Adrenal gland (tissue), 12 donors: ENCODE results near the gene WFS1. TPM values are rescaled to one million over a fixed set of nuclear protein-coding genes. Genes with fewer than 3 reads are reported as not detected.

Experiments used
- DNase-seq, 7 donors: peaks; one replicate each; pipeline ENCODE4 v3.0.0-alpha.2; 2019 to 2020
- H3K27ac ChIP-seq, 5 donors: fragments of 200-600 bp; sonication (generic) in 4 of 5; 1 replicate in 3 of 5; 2 replicates in 2 of 5; pipeline versions ENCODE4 v1.5.1 to v1.8.0; 2016 to 2020; ENCODE audit warnings: mild to moderate bottlenecking in 1 of 5
- H3K27me3 ChIP-seq: fragments of 200-600 bp; 2 replicates; pipeline ENCODE4 v1.8.0; 2021
- H3K36me3 ChIP-seq, 2 donors: fragments of 200-600 bp; replicated peaks in 1 of 2; 1 replicate in 1 of 2; 2 replicates in 1 of 2; pipeline versions ENCODE4 v1.5.1 to v1.8.0; 2018 to 2022
- H3K4me1 ChIP-seq, 2 donors: fragments of 200-600 bp; replicated peaks in 1 of 2; 1 replicate in 1 of 2; 2 replicates in 1 of 2; pipeline versions ENCODE4 v1.5.1 to v1.8.0; 2018 to 2021
- H3K4me3 ChIP-seq, 4 donors: fragments of 200-600 bp; sonication (generic) in 3 of 4; one replicate each; pipeline ENCODE4 v1.5.1; 2016 to 2018
- H3K9me3 ChIP-seq, 3 donors: fragments of 200-600 bp; sonication (generic) in 1 of 3; replicated peaks in 1 of 3; 1 replicate in 2 of 3; 2 replicates in 1 of 3; pipeline versions ENCODE4 v1.5.1 to v1.8.0; 2016 to 2021
- CTCF ChIP-seq, 6 experiments: fragments of 450-650 bp in 4 of 6; fragments of 200-600 bp in 2 of 6; sonication (generic) in 1 of 6; IDR thresholded peaks; 1 replicate in 5 of 6; 2 replicates in 1 of 6; pipeline versions ENCODE4 v1.5.1 to v1.8.0; 2016 to 2021; ENCODE audit warnings: antibody characterized with exemption in 6 of 6, mild to moderate bottlenecking in 2 of 6, moderate library complexity in 1 of 6
- POLR2A ChIP-seq, 2 donors: fragments of 450-650 bp; IDR thresholded peaks; one replicate each; pipeline ENCODE4 v1.6.1; 2017; ENCODE audit warnings: antibody characterized with exemption in 2 of 2, mild to moderate bottlenecking in 2 of 2, moderate library complexity in 1 of 2
- WGBS, 4 donors: extraction: QIAGEN DNeasy Blood & Tissue Kit in 2 of 4; methylation state at CpG; one replicate each; pipeline versions ENCODE4 v1.1.5 to v1.1.7; 2013 to 2017; 5-methylcytosine and 5-hydroxymethylcytosine counted together
- intact Hi-C, 2 donors: fragments of 100-400 bp; cut with DNase I; formaldehyde crosslinking; loops; one replicate each; pipeline versions ENCODE4 v1.14.1 to v1.15.0; 2022 to 2023
- polyA plus RNA-seq, 3 donors: library from polyadenylated mRNA; stranded (reverse); fragments of 200-250 nt in 2 of 3; fragments of 350-450 nt in 1 of 3; fragmentation: Illumina TruSeq in 1 of 3; extraction: RNeasy Lipid Tissue Mini Kit (QIAGEN cat#74804) in 1 of 3; gene quantifications; one replicate each; pipeline ENCODE4 v1.2.3, GENCODE V29; 2013 to 2014
- total RNA-seq, 9 donors: library from RNA; depleted of rRNA in 4 of 9; stranded (reverse); fragments of >200 nt in 4 of 9; fragments of 120-200 nt in 1 of 9; fragmentation: NEBNext Ultra II Directional in 1 of 9; extraction: Animal tissue kit (Norgen Biotek cat#: 25700) in 1 of 9; gene quantifications; one replicate each; pipeline versions ENCODE4 v1.1.0 to v1.2.4, GENCODE V29; 2013 to 2023
- donor health status: healthy with polysubstance abuse.
- donor health status: Bipolar disorder and iron deficiency.
- donor health status: DM: yes; HTN: yes; CAD: no.
- donor health status: DM: no; HTN: no; CAD: no.
- donor health status: DM: no; HTN: no; CAD: no.
- donor health status: DM: yes; HTN: yes; CAD: no.

The WFS1 gene
- total and polyA plus RNA-seq, 12 donors = 20.8 to 64.4 (median 33.1) TPM

- Histone ChIP-seq H3K4me3 (no peak overlapping the region), H3K27me3 (no peaks in the 10 kb centered on the region), H3K36me3 (no peaks in the 10 kb centered on the region), H3K27ac (no peak overlapping the region), H3K9me3 (no peaks in the 10 kb centered on the region), H3K4me1 (no peaks in the 10 kb centered on the region)
- 76 to 85% (median 82%) methylated on average over 5 of the region's 5 CpGs for WGBS, 4 donors
- no peak for TF ChIP-seq POLR2A (IDR thresholded peaks at IDR 0.05)
- TF ChIP-seq CTCF (IDR thresholded peaks at IDR 0.05) = no peak
- no peak for DNase-seq
- intact Hi-C loops = no loop called here
Observed at GRCh38 chr4:6258026-6258360, 11.7 kb upstream of the WFS1 start.

- TF ChIP-seq POLR2A (IDR thresholded peaks at IDR 0.05) (no peak), CTCF (IDR thresholded peaks at IDR 0.05) (no peak)
- WGBS, 4 donors = 62 to 74% (median 68%) methylated on average over 3 to 4 of the region's 4 CpGs
- Histone ChIP-seq H3K9me3 (no peaks in the 10 kb centered on the region), H3K27ac (no peak overlapping the region), H3K4me1 (no peaks in the 10 kb centered on the region), H3K36me3 (no peaks in the 10 kb centered on the region), H3K27me3 (no peaks in the 10 kb centered on the region), H3K4me3 (no peak overlapping the region)
- intact Hi-C loops = no loop called here
- DNase-seq = no peak
Observed at GRCh38 chr4:6258741-6259140, 10.9 kb upstream of the WFS1 start.

- Histone ChIP-seq H3K9me3 (no peaks in the 10 kb centered on the region), H3K27ac (no peak overlapping the region), H3K36me3 (no peaks in the 10 kb centered on the region), H3K4me3 (no peak overlapping the region), H3K27me3 (no peaks in the 10 kb centered on the region), H3K4me1 (no peaks in the 10 kb centered on the region)
- DNase-seq = no peak
- WGBS, 4 donors = 77 to 86% (median 82%) methylated on average over 6 to 8 of the region's 8 CpGs
- TF ChIP-seq CTCF (IDR thresholded peaks at IDR 0.05) = no peak
- intact Hi-C loops = no loop called here
Observed at GRCh38 chr4:6259886-6260285, 9.8 kb upstream of the WFS1 start.

GRCh38 chr4:6262176-6262575 is 7.5 kb upstream of the WFS1 start:
- no peak for TF ChIP-seq CTCF (IDR thresholded peaks at IDR 0.05)
- TF ChIP-seq POLR2A (IDR thresholded peaks at IDR 0.05) = no peak
- 79 to 84% (median 81%) methylated on average over 12 of the region's 12 CpGs for WGBS, 4 donors

More at GRCh38 chr4:6262176-6262575, 7.5 kb upstream of the WFS1 start:
- DNase-seq = no peak
- Histone ChIP-seq H3K27me3 (no peaks in the 10 kb centered on the region), H3K9me3 (no peaks in the 10 kb centered on the region), H3K27ac (no peak overlapping the region), H3K4me1 (no peaks in the 10 kb centered on the region), H3K4me3 (no peak overlapping the region), H3K36me3 (no peaks in the 10 kb centered on the region)
- intact Hi-C loops = no loop called here
